Hepatocyte (in vitro differentiated cells): ENCODE data around the gene RBM19. TPM values are rescaled to one million over a fixed set of nuclear protein-coding genes. Genes with fewer than 3 reads are reported as not detected.

Experiments
- DNase-seq: peaks from one replicate; pipeline ENCODE4 v3.0.0-alpha.2; 2016; ENCODE audit warnings: low spot score
- H2AFZ ChIP-seq: fragments of 200-600 bp; sonication (generic); 2 replicates; pipeline ENCODE4 v1.6.0; 2016; ENCODE audit warnings: antibody characterized with exemption, mild to moderate bottlenecking
- H3K27ac ChIP-seq: fragments of 200-600 bp; sonication (generic); 2 replicates; pipeline ENCODE4 v1.5.1; 2016; ENCODE audit warnings: mild to moderate bottlenecking
- H3K27me3 ChIP-seq: fragments of 200-600 bp; sonication (generic); 2 replicates; pipeline ENCODE4 v1.6.1; 2016
- H3K36me3 ChIP-seq: fragments of 200-600 bp; sonication (generic); replicated peaks from 2 replicates; pipeline ENCODE4 v1.5.1; 2016; ENCODE audit warnings: low read depth; ENCODE audit not compliant: insufficient read depth
- H3K4me1 ChIP-seq: fragments of 200-600 bp; sonication (generic); 2 replicates; pipeline ENCODE4 v1.5.1; 2016; ENCODE audit warnings: mild to moderate bottlenecking, moderate library complexity; ENCODE audit not compliant: insufficient read depth
- H3K4me2 ChIP-seq: fragments of 200-600 bp; sonication (generic); 2 replicates; pipeline ENCODE4 v1.6.0; 2016
- H3K4me3 ChIP-seq: fragments of 200-600 bp; sonication (generic); 2 replicates; pipeline ENCODE4 v1.5.1; 2016; ENCODE audit warnings: mild to moderate bottlenecking
- H3K79me2 ChIP-seq: fragments of 200-600 bp; sonication (generic); 2 replicates; pipeline ENCODE4 v1.6.0; 2017; ENCODE audit warnings: mild to moderate bottlenecking
- H3K9me2 ChIP-seq: fragments of 200-600 bp; sonication (generic); replicated peaks from 2 replicates; pipeline ENCODE4 v1.6.0; 2017; ENCODE audit warnings: mild to moderate bottlenecking; ENCODE audit not compliant: insufficient read depth
- H3K9me3 ChIP-seq: fragments of 200-600 bp; sonication (generic); 2 replicates; pipeline ENCODE4 v1.5.1; 2016; ENCODE audit warnings: low read depth, mild to moderate bottlenecking
- H4K20me1 ChIP-seq: fragments of 200-600 bp; sonication (generic); 2 replicates; pipeline ENCODE4 v1.6.0; 2016; ENCODE audit warnings: mild to moderate bottlenecking; ENCODE audit not compliant: insufficient read depth, poor library complexity, severe bottlenecking
- CTCF ChIP-seq: fragments of 200-600 bp; sonication (generic); IDR thresholded peaks from 2 replicates; pipeline ENCODE4 v1.5.1; 2016; ENCODE audit warnings: antibody characterized with exemption, mild to moderate bottlenecking; ENCODE audit not compliant: poor library complexity
- EZH2 ChIP-seq: fragments of 200-600 bp; sonication (generic); IDR thresholded peaks from 2 replicates; pipeline ENCODE4 v1.6.1; 2016; ENCODE audit warnings: antibody characterized with exemption, mild to moderate bottlenecking, borderline replicate concordance
- EZH2phosphoT487 ChIP-seq: fragments of 200-600 bp; sonication (generic); IDR thresholded peaks from one replicate; pipeline ENCODE4 v1.6.1; 2018; ENCODE audit warnings: antibody characterized with exemption, mild to moderate bottlenecking, low read depth, moderate library complexity; ENCODE audit not compliant: unreplicated experiment, severe bottlenecking
- WGBS: methylation state at CpG from one replicate; pipeline ENCODE4 v1.1.6; 2016; ENCODE audit warnings: low lambda C conversion rate; ENCODE audit errors: missing lambda C conversion rate; 5-methylcytosine and 5-hydroxymethylcytosine counted together
- polyA plus RNA-seq: library from polyadenylated mRNA; unstranded; fragments of >200 nt; fragmentation: Nextera tagmentation; extraction: Ambion mirVana; gene quantifications from 2 replicates; pipeline ENCODE4 v1.2.1, GENCODE V29; 2016
- total RNA-seq: library from RNA; depleted of rRNA; stranded (reverse); fragments of >200 nt; gene quantifications from 2 replicates; pipeline ENCODE4 v1.2.3, GENCODE V29; 2014

RBM19 gene
- total and polyA plus RNA-seq, 2 experiments from 2014 or later = 14.5 to 16.8 TPM

- DNase-seq = no peak
- Histone ChIP-seq H3K4me1 (no peaks in the 10 kb centered on the region), H3K9me2 (no peaks in the 10 kb centered on the region), H3K79me2 (no peaks in the 10 kb centered on the region), H3K36me3 (no peaks in the 10 kb centered on the region), H3K9me3 (no peaks in the 10 kb centered on the region), H3K4me3 (no peak overlapping the region), H4K20me1 (no peaks in the 10 kb centered on the region), H3K4me2 (no peak overlapping the region), H3K27ac (no peak overlapping the region), H2AFZ (no peak overlapping the region), H3K27me3 (no peaks in the 10 kb centered on the region)
- 95% methylated on average over 9 of the region's 9 CpGs for WGBS
- TF ChIP-seq EZH2 (no peak), CTCF (no peak), EZH2phosphoT487 (no peak)
These were observed 79.4 kb downstream of the RBM19 start for GRCh38 chr12:113886721-113887120.

DNA sequence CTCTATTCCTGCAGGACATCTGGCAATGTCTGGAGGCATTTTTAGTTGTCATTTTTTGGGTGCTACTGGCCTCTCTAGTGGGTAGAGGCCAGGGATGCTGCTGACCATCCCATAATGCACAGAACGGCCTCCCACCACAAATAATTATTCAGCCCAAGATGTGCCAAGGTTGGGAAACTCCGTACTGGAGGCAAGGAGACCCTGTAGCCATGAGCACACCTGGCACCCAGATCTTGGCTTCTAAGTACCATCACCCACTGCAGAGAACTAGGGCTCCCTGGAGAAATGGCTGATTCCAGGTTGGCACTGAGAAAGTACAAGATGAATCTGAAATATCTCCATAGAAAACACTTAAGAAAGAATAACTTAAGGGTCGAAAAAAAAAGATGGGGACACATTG, 81.7 kb downstream of the RBM19 start:
- Histone ChIP-seq H3K27me3 (no peaks in the 10 kb centered on the region), H3K27ac (no peak overlapping the region), H3K4me1 (no peaks in the 10 kb centered on the region), H2AFZ (no peak overlapping the region), H3K9me2 (no peaks in the 10 kb centered on the region), H4K20me1 (no peaks in the 10 kb centered on the region), H3K79me2 (no peaks in the 10 kb centered on the region), H3K4me2 (no peak overlapping the region), H3K9me3 (no peaks in the 10 kb centered on the region), H3K36me3 (no peaks in the 10 kb centered on the region), H3K4me3 (no peak overlapping the region)
- TF ChIP-seq EZH2 = no peak
- TF ChIP-seq EZH2phosphoT487 = no peak
- no peak for TF ChIP-seq CTCF
- no peak for DNase-seq
- WGBS = 99% methylated on average over 3 of the region's 3 CpGs

DNA sequence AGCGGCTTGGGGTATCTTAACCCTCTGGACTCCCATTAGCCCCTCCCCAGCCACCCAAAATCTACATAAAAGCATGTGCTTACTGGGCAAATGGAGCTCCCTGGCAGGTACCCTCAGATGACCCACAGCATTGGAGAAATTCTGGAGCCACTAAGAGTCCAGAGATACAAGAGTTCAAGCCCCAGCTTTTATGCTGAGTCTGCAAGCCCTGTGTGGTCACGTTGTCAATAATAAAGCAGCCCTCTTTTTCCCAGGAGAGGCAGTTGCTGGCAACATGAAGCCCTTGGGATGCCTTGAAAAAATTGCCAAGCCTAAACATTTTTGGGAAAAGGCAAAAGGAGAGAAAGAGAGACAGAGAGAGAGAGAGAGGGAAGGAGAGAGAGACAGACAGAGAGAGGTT, 83.4 kb downstream of the RBM19 start:
- H3K79me2 ChIP-seq = no peaks in the 10 kb centered on the region
- H3K4me3 ChIP-seq = no peak overlapping the region
- no peaks in the 10 kb centered on the region for H3K4me1 ChIP-seq
- H3K9me3 ChIP-seq = no peaks in the 10 kb centered on the region
- WGBS = 83% methylated on average over 2 of the region's 2 CpGs
- H3K27ac ChIP-seq = no peak overlapping the region
- no peaks in the 10 kb centered on the region for H4K20me1 ChIP-seq
- no peak overlapping the region for H3K4me2 ChIP-seq
- no peaks in the 10 kb centered on the region for H3K27me3 ChIP-seq
- no peaks in the 10 kb centered on the region for H3K36me3 ChIP-seq
- no peak for DNase-seq
- no peak for TF ChIP-seq EZH2phosphoT487
- TF ChIP-seq CTCF = no peak
- TF ChIP-seq EZH2 = no peak
- no peak overlapping the region for H2AFZ ChIP-seq
- H3K9me2 ChIP-seq = no peaks in the 10 kb centered on the region
